Lower leg skin (tissue), 4 donors: ENCODE data around the gene EP400. TPM values are rescaled to one million over a fixed set of nuclear protein-coding genes. Genes with fewer than 3 reads are reported as not detected.

ENCODE experiments used
- DNase-seq, 2 donors: peaks; one replicate each; pipeline ENCODE4 v3.0.0-alpha.2; 2019; ENCODE audit warnings: low spot score in 2 of 2
- H3K4me3 ChIP-seq: fragments of 200-600 bp; sonication (generic); 2 replicates; pipeline ENCODE4 v1.5.1; 2017; ENCODE audit warnings: mild to moderate bottlenecking, low read depth; ENCODE audit not compliant: poor library complexity, severe bottlenecking
- POLR2A ChIP-seq, 2 donors: fragments of 450-650 bp; IDR thresholded peaks; one replicate each; pipeline ENCODE4 v1.6.1; 2016 to 2017; ENCODE audit warnings: antibody characterized with exemption in 2 of 2, mild to moderate bottlenecking in 1 of 2, moderate library complexity in 1 of 2
- WGBS, 2 donors: methylation state at CpG; one replicate each; pipeline ENCODE4 v1.1.5; 2018; 5-methylcytosine and 5-hydroxymethylcytosine counted together
- intact Hi-C: fragments of 100-400 bp; cut with DNase I; formaldehyde crosslinking; loops from one replicate; pipeline ENCODE4 v1.15.0; 2023; ENCODE audit warnings: low total_unique reads
- total RNA-seq, 4 donors: library from RNA; depleted of rRNA; stranded (reverse); fragments of >200 nt; gene quantifications; one replicate each; pipeline ENCODE4 v1.1.0, GENCODE V29; 2016
- TF ChIP-seq, protein P1 (sequence below), 3 donors: fragments of 450-650 bp; IDR thresholded peaks; one replicate each; pipeline ENCODE4 v1.5.1; 2016; ENCODE audit warnings: antibody characterized with exemption in 3 of 3, mild to moderate bottlenecking in 3 of 3, moderate library complexity in 2 of 3

The EP400 gene
- total RNA-seq, 4 donors from 2014 or later = 22.0 to 45.8 (median 24.6) TPM

DNA sequence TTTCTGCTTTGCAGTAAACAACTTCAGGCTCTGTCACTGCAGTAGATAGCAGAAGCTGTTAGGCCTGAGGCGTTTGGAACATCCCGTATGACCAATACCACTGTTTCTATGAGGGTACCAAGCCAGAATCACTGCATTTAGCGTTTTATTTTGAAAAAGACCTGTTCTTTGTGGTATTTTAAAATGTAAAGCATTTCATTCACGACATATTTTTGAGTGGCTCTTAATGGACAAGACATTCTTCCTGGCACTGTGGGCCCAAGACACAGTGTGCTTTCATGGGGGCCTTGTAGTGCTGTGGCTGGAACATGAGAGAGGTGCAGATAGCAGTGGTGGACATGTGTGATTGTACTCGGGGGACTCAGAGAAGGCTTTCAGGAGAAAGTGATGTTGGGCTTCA, 107.9 kb downstream of the EP400 start:
- TF ChIP-seq, protein P1, sequence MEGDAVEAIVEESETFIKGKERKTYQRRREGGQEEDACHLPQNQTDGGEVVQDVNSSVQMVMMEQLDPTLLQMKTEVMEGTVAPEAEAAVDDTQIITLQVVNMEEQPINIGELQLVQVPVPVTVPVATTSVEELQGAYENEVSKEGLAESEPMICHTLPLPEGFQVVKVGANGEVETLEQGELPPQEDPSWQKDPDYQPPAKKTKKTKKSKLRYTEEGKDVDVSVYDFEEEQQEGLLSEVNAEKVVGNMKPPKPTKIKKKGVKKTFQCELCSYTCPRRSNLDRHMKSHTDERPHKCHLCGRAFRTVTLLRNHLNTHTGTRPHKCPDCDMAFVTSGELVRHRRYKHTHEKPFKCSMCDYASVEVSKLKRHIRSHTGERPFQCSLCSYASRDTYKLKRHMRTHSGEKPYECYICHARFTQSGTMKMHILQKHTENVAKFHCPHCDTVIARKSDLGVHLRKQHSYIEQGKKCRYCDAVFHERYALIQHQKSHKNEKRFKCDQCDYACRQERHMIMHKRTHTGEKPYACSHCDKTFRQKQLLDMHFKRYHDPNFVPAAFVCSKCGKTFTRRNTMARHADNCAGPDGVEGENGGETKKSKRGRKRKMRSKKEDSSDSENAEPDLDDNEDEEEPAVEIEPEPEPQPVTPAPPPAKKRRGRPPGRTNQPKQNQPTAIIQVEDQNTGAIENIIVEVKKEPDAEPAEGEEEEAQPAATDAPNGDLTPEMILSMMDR (IDR thresholded peaks at IDR 0.05) = no peak
- intact Hi-C loops = no loop called here

DNA sequence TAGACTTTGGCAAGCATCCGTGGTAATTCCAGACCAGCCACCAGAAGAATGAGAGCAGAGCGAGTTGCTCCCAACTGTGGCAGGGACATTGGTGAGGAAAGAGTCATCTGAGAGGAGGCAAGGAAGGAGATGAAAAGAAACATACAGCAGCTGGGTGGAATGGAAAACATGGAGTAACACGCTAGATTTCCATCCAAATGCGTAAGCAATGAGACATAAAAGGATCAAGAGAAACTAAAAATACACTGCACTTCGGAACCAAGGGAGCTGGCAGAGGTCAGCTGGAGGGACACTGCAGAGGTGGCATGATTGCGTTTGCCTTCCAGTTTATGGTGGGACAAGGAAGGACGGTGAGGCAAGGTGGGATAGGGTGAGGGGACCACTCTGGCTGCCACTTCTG, 111.5 kb downstream of the EP400 start:
- DNase-seq = no peak
- WGBS, 2 donors = 85 to 86% methylated on average over 7 of the region's 7 CpGs
- no peak overlapping the region for H3K4me3 ChIP-seq
- intact Hi-C loops = no loop called here
- no peak for TF ChIP-seq POLR2A (IDR thresholded peaks at IDR 0.05)
- TF ChIP-seq, protein P1 (IDR thresholded peaks at IDR 0.05) = no peak

More for the DNA sequence above, 107.9 kb downstream of the EP400 start:
- no peak for DNase-seq
- no peak overlapping the region for H3K4me3 ChIP-seq
- WGBS, 2 donors = 82 to 87% methylated on average over 5 of the region's 5 CpGs

DNA sequence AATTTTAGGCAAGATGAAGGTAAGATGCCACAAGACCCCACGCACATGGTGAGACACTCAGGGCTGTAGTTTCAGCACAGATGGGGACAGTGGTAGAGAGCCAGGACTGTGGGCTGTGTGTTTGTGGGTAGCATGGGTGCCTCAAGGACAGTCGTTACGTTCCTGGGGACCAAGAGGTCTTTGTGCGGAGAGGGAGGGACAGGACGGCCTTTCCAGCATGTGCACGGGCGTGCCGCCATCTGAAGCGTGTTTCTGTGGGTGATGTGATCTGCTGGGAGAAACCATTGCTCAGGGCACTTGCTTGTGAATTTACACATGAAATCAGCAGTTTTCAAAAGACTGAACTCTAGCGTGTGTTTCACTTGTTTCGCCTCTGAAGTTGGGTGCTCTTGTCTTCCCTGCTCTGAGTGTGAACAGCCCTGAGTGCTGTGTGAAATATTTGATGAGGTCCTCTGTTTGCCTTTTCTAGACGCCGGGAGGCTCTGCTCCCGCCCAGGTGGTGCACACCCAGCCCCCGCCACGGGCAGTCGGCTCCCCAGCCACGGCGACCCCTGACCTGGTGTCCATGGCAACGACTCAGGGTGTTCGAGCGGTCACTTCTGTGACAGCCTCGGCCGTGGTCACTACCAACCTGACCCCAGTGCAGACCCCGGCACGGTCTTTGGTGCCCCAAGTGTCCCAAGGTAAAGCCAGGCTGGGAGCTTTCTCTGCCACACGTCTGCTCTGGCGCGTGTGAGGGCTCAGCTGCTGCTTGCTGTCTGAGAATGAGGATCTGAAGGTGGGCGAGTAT, 112.1 kb downstream of the EP400 start:
- H3K4me3 ChIP-seq = no peak overlapping the region
- DNase-seq = no peak
- intact Hi-C loops = no loop called here
- 86 to 90% methylated on average over 28 of the region's 30 CpGs for WGBS, 2 donors
- TF ChIP-seq, protein P1 (IDR thresholded peaks at IDR 0.05) = no peak
- no peak for TF ChIP-seq POLR2A (IDR thresholded peaks at IDR 0.05)

DNA sequence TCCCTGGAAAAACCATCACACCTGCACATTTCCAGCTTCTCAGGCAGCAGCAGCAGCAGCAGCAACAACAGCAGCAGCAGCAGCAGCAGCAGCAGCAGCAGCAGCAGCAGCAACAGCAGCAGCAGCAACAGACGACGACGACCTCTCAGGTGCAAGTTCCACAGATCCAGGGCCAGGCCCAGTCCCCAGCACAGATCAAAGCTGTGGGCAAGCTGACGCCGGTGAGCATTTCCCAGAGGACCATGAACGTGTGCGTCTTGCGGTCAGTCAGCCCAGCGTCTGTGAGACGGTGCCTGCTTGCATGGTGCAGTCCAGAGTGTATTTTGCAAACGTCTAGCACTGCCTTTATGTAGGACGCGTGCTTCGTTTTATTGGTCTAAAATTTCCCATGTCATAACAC, 112.7 kb downstream of the EP400 start:
- no peak overlapping the region for H3K4me3 ChIP-seq
- TF ChIP-seq, protein P1 (IDR thresholded peaks at IDR 0.05) = no peak
- TF ChIP-seq POLR2A (IDR thresholded peaks at IDR 0.05) = no peak
- DNase-seq = no peak
- WGBS, 2 donors = 88 to 94% methylated on average over 14 of the region's 14 CpGs
- intact Hi-C loops = no loop called here

DNA sequence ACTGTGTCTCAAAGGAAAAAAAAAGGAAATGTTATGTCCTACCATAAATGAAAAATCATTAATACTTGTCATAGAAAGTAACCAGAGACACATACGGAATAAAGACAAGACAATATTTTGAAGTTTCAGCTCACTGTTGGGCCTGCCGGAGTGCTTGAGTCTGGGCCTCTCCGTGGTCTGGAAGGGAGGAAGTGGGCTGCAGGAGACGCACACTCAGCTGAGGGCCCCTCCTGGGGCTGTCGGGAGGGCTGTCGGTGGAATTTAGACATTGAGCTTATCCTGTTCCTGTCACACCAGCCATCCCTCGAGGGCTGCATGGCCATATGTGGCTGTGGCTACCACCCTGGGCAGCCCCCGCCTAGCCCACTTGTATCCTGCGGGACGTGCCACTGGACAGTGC, 113.7 kb downstream of the EP400 start:
- intact Hi-C loops = no loop called here
- H3K4me3 ChIP-seq = no peak overlapping the region
- TF ChIP-seq, protein P1 (IDR thresholded peaks at IDR 0.05) = no peak
- no peak for TF ChIP-seq POLR2A (IDR thresholded peaks at IDR 0.05)
- WGBS, 2 donors = 78 to 80% methylated on average over 7 to 10 of the region's 10 CpGs
- no peak for DNase-seq

DNA sequence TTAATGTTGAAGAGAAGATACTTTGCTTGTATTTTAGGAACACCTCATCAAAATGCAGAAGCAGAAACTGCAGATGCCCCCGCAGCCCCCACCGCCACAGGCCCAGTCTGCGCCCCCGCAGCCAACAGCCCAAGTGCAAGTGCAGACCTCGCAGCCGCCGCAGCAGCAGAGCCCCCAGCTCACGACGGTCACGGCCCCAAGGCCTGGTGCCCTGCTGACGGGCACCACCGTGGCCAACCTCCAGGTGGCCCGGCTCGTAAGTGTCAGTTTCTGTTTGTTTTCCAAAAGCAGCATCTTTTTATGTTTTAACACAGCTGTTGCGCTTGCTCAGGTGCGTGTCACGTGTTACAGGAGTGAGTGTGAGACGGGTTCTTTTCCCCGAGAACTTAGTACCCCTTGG, 114.9 kb downstream of the EP400 start:
- TF ChIP-seq, protein P1 (IDR thresholded peaks at IDR 0.05) = no peak
- TF ChIP-seq POLR2A (IDR thresholded peaks at IDR 0.05) = no peak
- DNase-seq = no peak
- 91 to 94% methylated on average over 19 of the region's 19 CpGs for WGBS, 2 donors
- no peak overlapping the region for H3K4me3 ChIP-seq
- intact Hi-C loops = no loop called here
